ENCODE data around the gene CAMK1D.

CAMK1D gene

GRCh38 chr10:12586741-12587140 lies 237.4 kb downstream of the CAMK1D start:
- no peak for TF ChIP-seq CTCF (IDR thresholded peaks at IDR 0.05; ENCODE audit: low read depth, low read length)
- DNase-seq (ENCODE audit: extremely low read depth, low read depth): no peak

DNA sequence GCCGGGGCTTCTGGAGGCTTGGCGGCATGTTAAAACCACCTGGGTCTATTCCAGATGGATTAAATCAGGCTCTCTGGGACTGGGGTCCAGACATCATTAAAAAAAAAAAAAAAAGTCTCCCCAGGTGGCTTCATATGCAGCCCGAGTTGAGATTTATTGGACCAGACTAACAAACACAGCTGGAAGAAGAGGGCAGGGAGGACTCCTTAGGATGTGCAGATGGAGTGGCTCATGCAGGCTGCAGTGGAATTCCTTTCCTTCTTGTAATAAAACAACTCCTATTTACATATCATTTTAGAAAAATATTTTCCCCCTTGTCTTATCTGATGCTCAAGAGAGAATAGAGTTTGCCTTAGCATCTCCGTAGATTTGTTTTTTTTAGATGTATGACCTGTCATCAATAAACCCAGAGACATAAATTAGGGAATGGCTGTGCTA lies 238.1 kb downstream of the CAMK1D start:
- no peak for DNase-seq (ENCODE audit: extremely low read depth, low read depth)

GRCh38 chr10:12588091-12588860 lies 238.9 kb downstream of the CAMK1D start:
- DNase-seq (ENCODE audit: extremely low read depth, low read depth): no peak
- no peak for TF ChIP-seq CTCF (IDR thresholded peaks at IDR 0.05; ENCODE audit: low read depth, low read length)

More for the DNA sequence above, 238.1 kb downstream of the CAMK1D start:
- no peak for TF ChIP-seq CTCF (IDR thresholded peaks at IDR 0.05; ENCODE audit: low read depth, low read length)

DNA sequence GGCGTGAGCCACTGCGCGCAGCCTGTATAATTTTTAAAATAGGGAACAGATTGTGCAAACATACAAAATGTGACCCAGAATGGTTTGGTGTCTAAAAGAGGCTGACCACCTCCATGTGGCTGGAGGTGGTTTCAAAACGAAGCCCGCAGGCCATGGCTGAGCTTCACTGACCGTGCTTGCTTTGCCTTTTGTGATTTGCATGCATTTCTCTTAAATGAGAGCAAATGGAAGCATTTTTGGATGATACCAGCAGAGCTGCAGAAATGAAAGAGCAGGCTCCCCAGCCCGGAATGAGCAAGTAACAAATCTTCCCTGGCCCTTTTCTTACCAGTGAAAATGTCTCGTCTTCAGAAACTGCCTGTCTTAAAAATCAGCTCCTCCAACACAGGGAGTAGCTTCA lies 239.9 kb downstream of the CAMK1D start:
- DNase-seq (ENCODE audit: extremely low read depth, low read depth): no peak
- TF ChIP-seq CTCF (IDR thresholded peaks at IDR 0.05; ENCODE audit: low read depth, low read length): no peak

- DNase-seq (ENCODE audit: extremely low read depth, low read depth): no peak
- TF ChIP-seq CTCF (IDR thresholded peaks at IDR 0.05; ENCODE audit: low read depth, low read length): no peak
Measured at GRCh38 chr10:12589791-12590190, 240.4 kb downstream of the CAMK1D start.

GRCh38 chr10:12590675-12591659 lies 241.6 kb downstream of the CAMK1D start:
- no peak for TF ChIP-seq CTCF (IDR thresholded peaks at IDR 0.05; ENCODE audit: low read depth, low read length)
- no peak for DNase-seq (ENCODE audit: extremely low read depth, low read depth)

DNA sequence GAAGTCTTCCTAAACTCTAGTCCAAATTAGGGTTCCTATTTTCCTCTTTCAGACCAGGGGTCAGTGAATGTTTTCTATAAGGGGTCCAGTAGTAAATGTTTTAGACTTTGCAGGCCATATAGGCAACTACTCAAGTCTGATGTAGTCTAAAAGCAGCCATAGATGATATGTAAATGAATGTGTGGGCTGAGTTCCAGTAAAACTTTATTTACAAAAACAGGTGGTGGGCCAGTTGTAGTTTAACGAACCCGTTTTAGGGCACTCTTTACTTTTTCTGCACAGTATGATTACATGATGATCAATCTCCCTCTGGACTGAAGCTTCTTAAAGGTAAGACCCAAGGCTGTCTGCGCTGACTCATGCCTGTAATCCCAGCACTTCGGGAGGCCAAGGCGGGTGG lies 243.6 kb downstream of the CAMK1D start:
- DNase-seq (ENCODE audit: extremely low read depth, low read depth): no peak
- no peak for TF ChIP-seq CTCF (IDR thresholded peaks at IDR 0.05; ENCODE audit: low read depth, low read length)

All from AG09319 (cell line).